GM21737 (cell line): ENCODE measurements around the gene NPLOC4.

Experiments used
- ATAC-seq: cut with Tn5 transposase; IDR thresholded peaks from one replicate; pipeline ENCODE4 v1.9.1; 2021; ENCODE audit warnings: mild to moderate bottlenecking, moderate library complexity; ENCODE audit not compliant: unreplicated experiment

NPLOC4 gene

DNA sequence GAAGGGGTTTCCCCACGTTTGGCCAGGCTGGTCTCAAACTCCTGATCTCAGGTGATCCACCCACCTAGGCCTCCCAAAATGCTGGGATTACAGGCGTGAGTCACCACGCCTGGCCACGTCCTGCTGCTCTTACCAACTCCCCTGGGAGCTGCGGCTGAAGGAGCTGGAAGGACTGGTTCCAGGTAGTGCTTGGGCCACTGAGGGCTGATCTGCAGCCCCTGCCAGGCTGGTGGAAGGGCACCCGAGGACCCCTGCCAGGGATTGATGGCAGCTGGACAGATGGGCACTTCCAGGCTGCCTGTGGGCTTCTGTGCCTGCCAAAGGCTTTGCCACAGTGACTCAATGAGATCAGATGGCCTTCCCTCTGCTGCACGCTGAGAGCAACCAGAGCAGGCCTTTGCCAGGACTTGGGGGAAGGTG lies 27.1 kb upstream of the NPLOC4 start:
- ATAC-seq, result no peak

DNA sequence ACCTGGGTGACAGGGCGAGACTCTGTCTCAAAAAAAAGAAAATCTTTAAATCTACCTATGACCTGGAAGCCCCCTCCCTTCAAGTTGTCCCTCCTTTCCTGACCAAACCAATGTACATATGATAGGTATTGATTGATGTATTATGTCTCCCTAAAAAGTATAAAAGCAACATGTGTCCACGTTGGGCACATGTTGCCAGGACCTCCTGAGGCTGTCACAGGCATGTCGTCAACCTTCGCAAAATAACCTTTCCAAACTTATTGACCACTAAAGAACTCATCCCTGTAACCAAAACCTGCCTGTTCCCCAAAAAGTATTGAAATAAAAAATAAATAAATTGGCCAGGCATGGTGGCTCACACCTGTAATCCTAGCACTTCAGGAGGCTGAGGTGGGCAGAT lies 25.1 kb upstream of the NPLOC4 start:
- no peak for ATAC-seq

DNA sequence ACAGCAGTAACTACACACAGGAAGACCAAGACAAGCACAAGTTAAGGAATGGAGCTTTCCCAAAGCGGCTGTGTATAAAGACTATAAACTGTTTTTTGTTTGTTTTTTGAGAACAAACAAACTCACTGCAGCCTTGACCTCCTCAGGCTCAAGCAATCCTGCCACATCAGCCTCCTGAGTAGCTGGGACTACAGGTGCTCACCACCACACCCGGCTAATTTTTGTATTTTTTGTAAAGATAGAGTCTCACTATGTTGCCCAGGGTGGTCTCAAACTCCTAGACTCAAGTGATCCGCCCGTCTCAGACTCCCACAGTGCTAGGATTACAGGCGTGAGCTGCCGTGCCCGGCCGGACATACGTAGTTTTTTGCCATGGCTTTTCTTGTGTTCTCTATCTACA lies 23.5 kb upstream of the NPLOC4 start:
- ATAC-seq, result no peak

DNA sequence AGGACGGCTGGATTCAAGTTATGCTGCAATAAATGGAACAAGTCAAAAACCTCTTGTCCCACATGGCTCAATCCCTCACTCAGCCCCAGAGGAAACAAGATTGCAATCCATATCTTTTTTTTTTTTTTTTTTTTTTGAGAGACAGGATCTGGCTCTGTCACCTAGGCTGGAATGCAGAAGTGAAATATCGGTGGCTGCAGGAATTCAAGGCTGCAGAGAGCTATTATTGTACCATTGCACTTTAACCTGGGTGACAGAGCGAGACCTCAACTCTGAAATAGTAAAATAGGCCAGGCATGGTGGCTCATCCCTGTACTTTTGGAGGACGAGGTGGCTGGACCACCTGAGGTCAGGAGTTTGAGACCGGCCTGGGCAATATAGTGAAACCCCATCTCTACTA lies 22.1 kb upstream of the NPLOC4 start:
- no peak for ATAC-seq

DNA sequence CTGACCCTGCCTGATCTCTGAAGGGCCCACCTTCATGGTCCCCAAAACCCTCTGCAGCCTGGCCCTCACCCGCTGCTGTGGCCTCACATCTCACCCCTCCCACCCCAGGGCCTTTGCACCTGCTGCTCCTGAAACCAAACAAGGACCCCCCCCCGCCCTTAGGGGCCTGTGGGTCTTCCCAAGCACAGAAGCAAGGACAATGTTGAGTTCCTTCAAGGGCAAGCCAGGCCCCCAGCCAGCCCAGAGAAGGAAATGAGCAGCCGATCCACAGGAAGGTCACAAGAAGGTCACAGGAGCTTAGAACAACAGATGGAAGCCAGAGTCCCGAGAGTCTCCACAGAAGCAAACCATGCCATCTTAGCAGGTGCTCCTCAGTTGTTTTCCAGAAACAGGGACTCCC lies 19.9 kb upstream of the NPLOC4 start:
- no peak for ATAC-seq

DNA sequence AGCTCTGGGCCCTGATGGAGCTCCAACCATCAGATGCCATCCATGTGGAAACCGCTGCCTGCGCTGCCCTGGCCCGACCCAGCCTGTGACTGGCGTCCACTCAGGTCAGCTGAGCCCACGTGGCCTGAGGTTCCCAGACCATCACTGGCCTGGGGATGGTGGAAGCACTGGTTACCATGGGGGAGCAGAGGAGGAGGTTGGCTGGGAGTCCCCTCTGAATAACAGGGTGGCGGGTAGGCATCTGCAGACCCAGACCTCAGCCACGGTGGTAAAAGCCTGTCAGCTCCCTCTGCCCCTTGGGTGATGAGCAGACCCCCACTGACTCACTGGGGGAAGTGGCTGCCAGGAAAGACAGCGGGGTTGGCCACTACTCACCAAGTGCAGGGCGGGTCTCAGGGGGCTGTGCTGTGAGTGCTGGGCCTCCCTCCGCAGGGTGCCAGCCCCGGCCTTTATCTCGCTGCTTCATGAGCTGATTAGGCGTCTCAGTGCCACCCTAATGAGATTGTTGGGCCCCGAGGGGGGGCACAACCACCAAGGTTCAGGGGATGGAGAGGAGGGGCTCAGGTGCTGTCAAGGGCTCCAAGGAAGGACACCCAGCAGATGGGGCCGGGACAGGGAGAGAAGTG lies 19.3 kb upstream of the NPLOC4 start, which contains the start of gene PDE6G:
Gene PDE6G (minus strand): TSS at position 425 of the 626 bp plus-strand sequence. CDS start 3,237 bp downstream, outside the sequence.
- ATAC-seq, result no peak

DNA sequence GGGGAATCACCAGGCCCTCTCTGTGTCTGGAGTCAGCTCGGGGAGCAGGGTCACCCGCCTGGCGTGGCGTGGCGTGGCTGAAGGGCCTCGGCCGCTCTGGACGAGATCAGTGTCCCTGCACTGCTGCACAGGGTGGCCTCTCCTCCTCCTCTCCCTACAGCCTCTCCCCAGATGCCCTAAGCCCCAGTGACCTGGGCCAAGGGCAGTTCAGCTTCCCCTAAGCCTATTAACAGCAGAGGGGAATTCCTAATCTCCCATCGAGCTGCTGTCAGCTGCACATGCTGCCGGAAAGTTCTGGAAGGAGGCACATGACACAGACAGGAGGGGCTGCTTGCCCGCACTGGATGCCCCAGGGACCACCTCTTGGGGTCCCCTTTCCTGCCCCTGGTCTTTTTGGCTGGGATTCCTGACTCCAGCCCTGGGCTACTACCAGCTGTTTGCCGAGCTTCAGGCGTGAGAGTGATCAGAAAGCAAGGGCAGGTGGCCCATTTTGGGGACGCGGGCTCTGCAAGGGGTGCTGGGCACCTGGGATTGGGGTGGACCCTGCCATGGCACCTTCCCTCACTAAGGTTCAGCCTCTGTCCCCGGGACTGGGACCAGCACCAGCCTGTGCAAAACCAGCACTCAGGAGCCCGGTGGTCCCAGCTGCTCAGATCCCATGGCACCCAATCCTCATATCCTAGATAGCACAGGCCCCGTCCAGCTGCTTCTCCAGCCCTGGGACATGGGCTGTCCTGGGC lies 18.6 kb upstream of the NPLOC4 start:
- ATAC-seq, result no peak

DNA sequence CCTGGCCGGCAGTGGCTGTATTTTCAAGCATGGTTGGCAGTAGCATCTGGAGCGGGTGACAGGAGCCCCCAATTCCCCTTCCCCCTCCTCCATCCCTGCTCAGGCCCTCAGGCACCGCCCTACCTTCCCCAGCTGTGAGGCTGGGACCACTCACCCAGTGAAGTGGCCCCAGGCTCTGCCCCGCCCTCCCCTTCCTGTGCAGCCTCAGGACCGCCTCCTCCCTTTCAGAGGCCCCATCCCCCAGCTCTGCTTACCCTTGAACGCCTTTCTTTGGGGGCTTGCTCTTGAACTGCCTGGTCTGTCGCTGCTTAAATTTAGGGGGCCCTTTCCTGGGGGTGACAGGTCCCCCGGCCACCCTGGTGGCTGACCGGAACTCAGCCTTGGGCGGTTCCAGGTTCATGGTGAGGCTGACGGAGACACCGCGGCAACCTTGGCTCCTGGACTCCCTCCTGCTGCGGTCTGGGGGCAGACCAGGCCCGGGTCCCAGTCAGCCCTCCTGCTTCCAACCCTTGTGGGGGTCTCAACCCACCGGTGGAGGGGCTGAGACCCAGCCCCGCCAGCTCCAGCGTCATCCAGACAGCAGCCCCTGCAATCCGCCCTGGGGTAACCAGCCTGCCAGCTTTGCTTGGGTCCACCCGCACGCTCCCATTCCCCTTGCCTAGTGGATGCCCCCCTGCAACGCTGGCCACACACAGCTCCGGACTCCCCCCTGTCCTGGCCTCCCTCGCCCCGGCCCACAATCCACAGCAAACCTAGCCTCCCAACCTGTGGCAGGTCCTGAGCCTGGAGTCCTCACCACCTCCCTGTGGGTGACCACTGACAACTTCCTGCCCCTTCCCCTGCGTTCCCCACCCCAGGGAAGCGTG lies 16.2 kb upstream of the NPLOC4 start:
- ATAC-seq, result no peak

DNA sequence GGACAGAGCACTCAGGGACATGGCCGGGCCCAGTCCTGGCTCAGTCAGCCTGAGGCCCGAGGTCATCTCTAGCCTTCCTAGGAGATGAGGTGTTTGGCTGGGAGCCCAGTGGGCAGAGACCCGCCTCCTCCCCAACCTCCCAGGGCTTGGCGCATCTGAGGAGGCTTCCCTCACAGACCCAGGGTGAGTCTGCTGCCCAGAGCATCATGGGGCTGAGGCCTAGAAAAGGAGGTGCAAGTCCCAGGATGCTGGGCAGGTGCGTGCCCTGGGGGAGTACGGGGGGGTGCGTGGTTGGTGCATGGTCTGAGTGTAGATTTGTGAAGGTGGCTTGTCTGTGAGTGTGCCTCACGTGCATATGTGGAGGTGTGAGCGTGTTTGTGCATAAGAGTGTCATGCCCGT lies 14.8 kb upstream of the NPLOC4 start:
- no peak for ATAC-seq

DNA sequence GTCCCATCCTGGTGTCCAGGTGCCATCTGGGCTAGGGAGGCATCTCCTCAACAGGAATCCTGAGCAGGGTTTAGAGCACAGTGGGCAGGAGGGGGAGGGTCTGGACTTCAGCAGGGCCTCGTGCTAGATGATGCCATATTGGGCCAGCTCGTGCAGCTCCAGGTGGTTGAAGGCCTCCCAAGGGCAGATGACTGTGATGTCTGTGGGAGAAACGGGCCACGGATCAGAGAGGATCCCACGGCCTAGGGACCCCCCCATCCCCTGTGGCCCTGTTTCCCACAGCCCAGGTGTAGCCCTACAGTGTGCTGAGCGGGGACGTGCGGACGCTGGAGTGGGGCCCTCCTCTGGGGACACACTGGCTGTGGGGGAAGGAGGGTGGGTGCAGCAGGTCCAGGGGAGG lies 14.0 kb upstream of the NPLOC4 start:
- no peak for ATAC-seq

DNA sequence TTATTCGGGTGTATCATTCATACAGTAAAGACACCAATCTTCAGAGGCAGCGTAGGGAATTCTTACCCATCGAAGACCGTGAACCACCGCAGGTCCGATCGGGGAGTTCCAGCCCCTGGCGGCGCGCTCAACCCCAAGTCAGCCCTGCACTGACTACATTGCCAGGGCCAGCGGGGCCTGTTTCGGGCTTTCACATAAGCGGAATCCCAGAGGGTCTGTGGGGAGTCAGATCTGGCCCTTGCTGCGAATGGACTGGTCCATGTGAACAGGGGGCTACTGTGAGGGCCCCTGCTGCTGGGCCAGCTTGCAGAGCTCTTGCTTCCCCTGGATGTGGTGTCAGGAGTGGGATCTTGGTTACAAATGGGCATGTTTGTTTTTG lies 11.8 kb upstream of the NPLOC4 start:
- no peak for ATAC-seq

DNA sequence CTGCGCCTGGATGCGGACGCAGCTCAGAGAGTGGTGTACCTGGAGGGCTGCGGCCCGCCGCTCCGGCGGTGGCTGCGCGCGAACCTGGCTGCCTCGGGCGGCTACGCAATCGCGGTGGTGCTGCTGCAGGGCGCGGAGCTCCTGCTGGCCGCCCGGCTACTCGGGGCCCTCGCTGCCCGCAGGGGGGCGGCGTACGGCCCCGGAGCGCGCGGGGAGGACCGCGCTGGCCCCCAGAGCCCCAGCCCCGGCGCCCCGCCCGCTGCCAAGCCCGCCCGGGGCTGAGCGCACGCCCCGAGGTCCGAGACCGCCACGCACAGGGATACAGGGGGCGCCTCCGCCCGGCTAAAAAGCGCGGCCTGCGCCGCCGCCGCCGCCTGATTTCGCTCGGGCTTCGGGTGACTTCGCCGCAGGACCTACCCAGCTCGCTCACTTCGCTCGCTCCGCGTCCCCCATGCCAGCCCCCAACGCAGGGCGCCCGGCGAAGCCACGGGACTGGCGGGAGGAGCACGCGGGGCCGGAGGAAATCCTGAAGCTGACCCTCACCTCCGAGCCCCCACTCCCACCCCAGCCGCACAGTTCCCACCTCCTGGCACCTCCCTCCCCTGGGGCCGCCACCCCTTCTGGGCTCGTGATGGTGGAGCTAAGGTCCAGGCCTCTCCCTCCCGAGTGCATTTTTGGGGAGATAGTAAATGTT lies 11.2 kb upstream of the NPLOC4 start:
- ATAC-seq, result no peak

DNA sequence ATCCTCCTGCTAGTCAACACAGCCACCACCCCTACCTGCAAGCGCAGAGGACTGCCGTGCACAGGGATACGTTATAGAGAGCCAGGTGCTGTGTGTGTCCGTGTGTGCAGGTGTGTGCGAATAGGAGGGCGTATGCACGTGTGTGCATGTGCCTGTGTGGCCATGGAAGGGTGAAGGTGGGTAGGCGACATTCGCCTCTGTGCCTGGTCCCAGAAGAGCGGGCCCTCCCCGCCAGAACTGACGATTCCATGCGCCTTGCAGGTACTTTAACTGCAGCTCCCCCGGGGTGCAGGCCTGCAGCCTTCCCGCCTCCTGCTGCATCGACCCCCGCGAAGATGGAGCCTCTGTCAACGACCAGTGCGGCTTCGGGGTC lies 10.7 kb upstream of the NPLOC4 start:
- no peak for ATAC-seq

DNA sequence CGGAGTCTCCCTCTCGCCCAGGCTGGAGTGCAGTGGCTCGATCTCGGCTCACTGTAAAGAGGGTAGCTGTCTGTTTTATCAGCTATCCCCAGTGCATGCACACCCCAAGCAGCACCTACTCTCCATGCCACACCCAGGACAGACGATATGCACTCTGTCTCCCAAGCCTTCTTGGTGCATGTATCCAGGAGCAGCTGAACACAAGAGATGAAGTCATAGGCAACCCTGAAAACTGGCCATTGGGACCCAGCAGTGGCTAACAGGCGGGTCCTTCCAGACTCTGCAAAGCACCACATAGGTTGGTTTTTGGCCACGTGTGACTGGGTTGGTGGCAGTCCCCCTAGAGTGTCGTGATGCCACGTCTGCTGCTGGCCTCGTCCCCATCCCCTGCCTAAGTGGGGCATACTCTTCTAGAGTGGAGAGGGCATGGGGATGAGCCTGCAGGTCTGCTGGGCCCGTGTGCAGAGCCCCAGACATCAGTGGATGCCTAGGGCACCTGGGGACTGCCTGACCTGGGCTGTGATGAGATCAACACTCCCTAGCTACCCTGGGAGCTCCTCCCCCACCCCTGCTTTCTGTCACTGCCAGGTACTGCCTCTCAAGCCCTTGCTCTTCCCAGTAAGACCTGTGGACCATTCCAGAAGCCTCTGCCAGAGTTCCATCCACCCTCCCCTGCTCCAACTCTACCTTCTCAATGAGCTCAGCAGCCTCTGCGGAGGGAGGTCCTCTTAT lies 10.1 kb upstream of the NPLOC4 start:
- no peak for ATAC-seq

DNA sequence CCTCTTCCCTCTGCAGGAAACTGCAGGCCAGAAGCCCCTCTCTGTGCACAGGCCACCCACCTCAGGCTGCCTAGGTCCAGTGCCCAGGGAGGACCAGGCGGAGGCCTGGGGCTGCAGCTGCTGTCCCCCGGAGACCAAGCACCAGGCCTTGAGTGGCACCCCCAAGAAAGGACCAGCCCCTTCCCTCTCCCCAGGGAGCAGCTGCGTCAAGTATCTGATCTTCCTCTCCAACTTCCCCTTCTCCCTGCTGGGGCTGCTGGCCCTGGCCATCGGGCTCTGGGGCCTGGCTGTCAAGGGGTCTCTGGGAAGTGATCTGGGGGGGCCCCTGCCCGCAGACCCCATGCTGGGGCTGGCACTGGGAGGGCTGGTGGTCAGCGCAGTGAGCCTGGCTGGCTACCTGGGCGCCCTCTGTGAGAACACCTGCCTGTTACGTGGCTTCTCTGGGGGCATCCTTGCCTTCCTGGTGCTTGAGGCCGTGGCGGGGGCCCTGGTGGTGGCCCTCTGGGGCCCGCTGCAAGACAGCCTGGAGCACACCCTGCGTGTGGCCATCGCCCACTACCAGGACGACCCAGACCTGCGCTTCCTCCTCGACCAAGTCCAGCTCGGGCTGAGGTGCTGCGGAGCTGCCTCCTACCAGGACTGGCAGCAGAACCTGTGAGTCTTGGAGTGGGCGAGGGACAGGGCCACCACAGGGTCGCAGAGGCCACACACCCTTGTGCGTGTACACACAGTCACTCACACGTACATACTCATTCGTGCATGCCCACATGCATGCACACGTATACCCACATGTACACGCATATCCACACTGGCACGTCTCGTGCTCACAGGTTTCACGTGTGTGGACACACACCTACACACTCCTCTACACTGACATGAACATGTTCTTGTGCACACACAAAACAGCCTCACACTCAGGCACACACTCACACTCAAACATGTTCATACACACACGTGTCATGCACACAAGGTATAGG lies 8.4 kb upstream of the NPLOC4 start:
- no peak for ATAC-seq

DNA sequence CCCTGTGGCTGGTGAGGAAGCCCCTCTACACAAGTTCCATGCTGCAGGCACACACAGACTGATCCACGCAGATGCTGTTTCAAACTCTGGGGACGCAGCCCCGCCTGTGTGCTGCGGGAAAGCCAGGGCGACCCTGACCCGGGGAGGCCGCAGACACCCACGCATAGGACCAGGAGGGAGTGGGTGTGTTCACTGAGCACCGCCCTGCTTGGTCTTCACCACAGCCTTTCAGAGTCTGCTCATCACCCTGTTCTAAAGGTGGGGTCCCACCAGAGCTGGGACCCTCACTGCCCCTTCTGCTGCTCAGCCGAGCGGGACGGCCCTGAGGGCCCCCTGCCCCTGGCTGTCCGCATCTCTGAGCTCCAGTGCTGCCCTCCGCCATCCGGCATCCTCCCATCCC lies 7.6 kb upstream of the NPLOC4 start:
- ATAC-seq, result no peak

DNA sequence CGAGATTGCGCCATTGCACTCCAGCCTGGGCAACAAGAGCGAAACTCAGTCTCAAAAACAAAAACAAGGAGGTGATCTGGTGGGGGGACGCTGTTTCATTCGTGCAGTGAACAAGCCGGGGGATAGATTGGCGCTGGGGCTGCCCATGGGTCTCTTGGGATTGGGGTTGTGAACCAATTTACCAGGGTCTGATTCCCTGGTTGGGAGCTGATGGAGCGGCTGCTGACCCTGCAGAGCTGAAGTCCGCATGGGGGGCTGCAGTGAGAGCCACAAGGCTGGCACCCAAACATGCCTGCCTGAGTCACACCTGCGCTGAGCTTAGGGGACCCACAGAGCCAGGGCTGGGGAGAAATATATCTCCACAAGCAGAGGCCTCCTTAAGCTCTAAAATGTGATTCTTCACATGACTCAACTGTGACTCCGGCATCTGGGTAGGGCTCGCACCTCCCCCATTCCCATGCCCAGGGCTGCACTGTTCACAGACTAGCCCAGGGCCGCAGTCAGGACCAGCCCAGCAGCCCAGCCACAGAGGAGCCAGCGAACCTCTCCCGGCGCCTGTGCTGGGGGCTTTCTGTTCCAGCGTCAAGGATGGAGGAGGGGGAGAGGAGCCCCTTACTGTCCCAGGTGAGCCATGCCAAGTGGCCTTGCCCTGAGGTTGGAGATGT lies 5.0 kb upstream of the NPLOC4 start:
- ATAC-seq, result no peak

DNA sequence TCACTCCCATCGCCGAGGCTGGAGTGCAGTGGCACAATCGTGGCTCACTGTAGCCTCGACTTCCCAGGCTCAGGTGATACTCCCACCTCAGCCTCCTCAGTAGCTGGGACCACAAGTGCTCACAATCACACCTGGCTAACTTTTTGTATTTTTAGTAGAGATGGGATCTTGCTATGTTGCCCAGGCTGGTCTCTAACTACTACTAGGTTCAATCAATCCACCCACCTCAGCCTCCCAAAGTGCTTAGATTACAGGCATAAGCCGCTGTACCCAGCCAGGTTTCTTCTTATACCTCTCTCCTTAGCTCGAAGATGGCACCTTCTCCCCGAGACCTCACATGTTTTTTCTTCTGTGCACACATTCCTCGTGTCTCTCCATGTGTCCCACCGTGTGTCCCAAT lies 3.1 kb upstream of the NPLOC4 start:
- ATAC-seq, result no peak

DNA sequence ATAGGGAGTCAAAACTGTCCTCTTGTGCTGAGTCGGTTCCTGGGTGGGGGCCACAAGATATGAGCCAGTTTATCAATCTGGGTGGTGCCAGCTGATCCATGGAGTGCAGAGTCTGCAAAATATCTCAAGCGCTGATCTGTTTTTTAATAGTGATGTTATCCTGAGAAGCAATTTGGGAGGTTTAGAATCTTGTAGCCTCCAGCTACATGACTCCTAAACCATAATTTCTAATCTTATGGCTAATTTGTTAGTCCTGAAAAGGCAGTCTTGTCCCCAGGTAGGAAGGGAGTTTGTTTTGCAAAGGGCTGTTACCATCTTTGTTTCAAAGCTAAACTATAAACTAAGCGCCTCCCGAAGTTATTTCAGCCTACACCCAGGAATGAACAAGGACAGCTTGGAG lies 1.8 kb upstream of the NPLOC4 start:
- ATAC-seq, result no peak
